Measurements from ENCODE around the gene OR6C65.

The OR6C65 gene

GRCh38 chr12:55448825-55449224 lies 48.5 kb downstream of the OR6C65 start:
- DNase-seq, result no peak

Data from NCI-H1436 treated with DMSO at 0.1 percent for 48 hours (cell line).